Uterus (tissue), 4 donors: ENCODE results near the gene C11orf91. TPM values are rescaled to one million over a fixed set of nuclear protein-coding genes. Genes with fewer than 3 reads are reported as not detected.
A peak's percentile ranks its signal among the peaks of the same experiment; 100 is the strongest.

Source experiments
- DNase-seq, 2 donors: peaks; one replicate each; pipeline ENCODE4 v3.0.0-alpha.2; 2019 to 2020
- H3K27ac ChIP-seq, 2 donors: fragments of 200-600 bp; sonication (generic); 1 replicate in 1 of 2; 2 replicates in 1 of 2; pipeline ENCODE4 v1.5.1; 2016 to 2018
- H3K27me3 ChIP-seq, 2 donors: fragments of 200-600 bp; sonication (generic); one replicate each; pipeline ENCODE4 v1.5.1; 2018 to 2019; ENCODE audit warnings: control low read depth in 1 of 2
- H3K36me3 ChIP-seq, 2 donors: fragments of 200-600 bp; sonication (generic); one replicate each; pipeline ENCODE4 v1.5.1; 2019; ENCODE audit warnings: control low read depth in 1 of 2
- H3K4me1 ChIP-seq, 2 donors: fragments of 200-600 bp; sonication (generic); one replicate each; pipeline ENCODE4 v1.5.1; 2018 to 2019; ENCODE audit warnings: control low read depth in 1 of 2
- H3K4me3 ChIP-seq, 2 donors: fragments of 200-600 bp; sonication (generic); 1 replicate in 1 of 2; 2 replicates in 1 of 2; pipeline ENCODE4 v1.5.1; 2018 to 2019; ENCODE audit warnings: mild to moderate bottlenecking in 1 of 2
- H3K9me3 ChIP-seq, 2 donors: fragments of 200-600 bp; sonication (generic); one replicate each; pipeline ENCODE4 v1.5.1; 2019; ENCODE audit warnings: control low read depth in 1 of 2
- CTCF ChIP-seq, 4 experiments: fragments of 200-600 bp in 2 of 4; fragments of 450-650 bp in 2 of 4; sonication (generic) in 2 of 4; IDR thresholded peaks; one replicate each; pipeline ENCODE4 v1.5.1; 2016 to 2019; ENCODE audit warnings: antibody characterized with exemption in 4 of 4, mild to moderate bottlenecking in 2 of 4, moderate library complexity in 1 of 4
- POLR2A ChIP-seq, 2 donors: fragments of 450-650 bp; IDR thresholded peaks; one replicate each; pipeline ENCODE4 v1.6.1; 2016; ENCODE audit warnings: antibody characterized with exemption in 2 of 2, mild to moderate bottlenecking in 1 of 2, moderate library complexity in 1 of 2
- intact Hi-C: fragments of 100-400 bp; cut with DNase I; formaldehyde crosslinking; loops from one replicate; pipeline ENCODE4 v1.15.1; 2023; ENCODE audit warnings: low total_unique reads
- total RNA-seq, 4 donors: library from RNA; depleted of rRNA in 3 of 4; stranded (reverse); fragments of >200 nt in 3 of 4; gene quantifications; one replicate each; pipeline versions ENCODE4 v1.1.0 to v1.2.4, GENCODE V29; 2014 to 2023
- donor health status: DM: yes; HTN: yes; CAD: no.

Gene C11orf91
- total RNA-seq, 4 donors from 2014 or later, result not detected

- intact Hi-C loops, result no loop called here
- peak overlapping the region; percentile 10 to 29 for H3K27ac ChIP-seq
- H3K4me1 ChIP-seq, result no peaks in the 10 kb centered on the region
- no peaks in the 10 kb centered on the region for H3K36me3 ChIP-seq
- TF ChIP-seq CTCF (IDR thresholded peaks at IDR 0.05) (no peak), POLR2A (IDR thresholded peaks at IDR 0.05) (no peak)
- no peaks in the 10 kb centered on the region for H3K27me3 ChIP-seq
- H3K9me3 ChIP-seq, result no peaks in the 10 kb centered on the region
- DNase-seq, result no peak
- H3K4me3 ChIP-seq, result no peak overlapping the region
Observed at GRCh38 chr11:33652930-33653329, 47.7 kb downstream of the C11orf91 start.

GRCh38 chr11:33652431-33652830, 48.2 kb downstream of the C11orf91 start:
- Histone ChIP-seq H3K4me1 (no peaks in the 10 kb centered on the region), H3K27ac (peak overlapping the region; percentile 10 to 29), H3K27me3 (no peaks in the 10 kb centered on the region), H3K9me3 (no peaks in the 10 kb centered on the region), H3K4me3 (no peak overlapping the region), H3K36me3 (no peaks in the 10 kb centered on the region)
- intact Hi-C loops, result no loop called here
- no peak for TF ChIP-seq POLR2A (IDR thresholded peaks at IDR 0.05)
- TF ChIP-seq CTCF (IDR thresholded peaks at IDR 0.05), result no peak
- no peak for DNase-seq

GRCh38 chr11:33651990-33652389, 48.6 kb downstream of the C11orf91 start:
- Histone ChIP-seq H3K4me1 (no peaks in the 10 kb centered on the region), H3K27ac (peak overlapping the region; percentile 10 to 29), H3K36me3 (no peaks in the 10 kb centered on the region), H3K27me3 (no peaks in the 10 kb centered on the region), H3K9me3 (no peaks in the 10 kb centered on the region), H3K4me3 (no peak overlapping the region)
- TF ChIP-seq CTCF (IDR thresholded peaks at IDR 0.05), result no peak
- no peak for TF ChIP-seq POLR2A (IDR thresholded peaks at IDR 0.05)
- no peak for DNase-seq
- intact Hi-C loops, result no loop called here

- no peaks in the 10 kb centered on the region for H3K9me3 ChIP-seq
Observed at GRCh38 chr11:33651555-33651954, 49.1 kb downstream of the C11orf91 start.

GRCh38 chr11:33649944-33650343, 50.7 kb downstream of the C11orf91 start:
- intact Hi-C loops, result no loop called here
- no peak overlapping the region for H3K27ac ChIP-seq
- TF ChIP-seq POLR2A (IDR thresholded peaks at IDR 0.05), result no peak
- TF ChIP-seq CTCF (IDR thresholded peaks at IDR 0.05), result no peak
- no peaks in the 10 kb centered on the region for H3K4me1 ChIP-seq
- no peaks in the 10 kb centered on the region for H3K27me3 ChIP-seq
- no peaks in the 10 kb centered on the region for H3K36me3 ChIP-seq
- no peak overlapping the region for H3K4me3 ChIP-seq
- DNase-seq, result no peak
- H3K9me3 ChIP-seq, result no peaks in the 10 kb centered on the region

More at GRCh38 chr11:33651555-33651954, 49.1 kb downstream of the C11orf91 start:
- Histone ChIP-seq H3K4me1 (no peaks in the 10 kb centered on the region), H3K27ac (no peak overlapping the region), H3K4me3 (no peak overlapping the region), H3K36me3 (no peaks in the 10 kb centered on the region), H3K27me3 (no peaks in the 10 kb centered on the region)
- TF ChIP-seq CTCF (IDR thresholded peaks at IDR 0.05), result no peak
- TF ChIP-seq POLR2A (IDR thresholded peaks at IDR 0.05), result no peak
- intact Hi-C loops, result no loop called here
- no peak for DNase-seq

Other genes with a start within 250 kb of the C11orf91 start
- 100 to 1,000 TPM; 221 to 621 (median 300) TPM for gene CD59, start 35.6 kb upstream of the C11orf91 start, total RNA-seq
- 10 to 100 TPM; 12.0 to 92.7 (median 47.8) TPM for gene FBXO3, start 73.7 kb upstream of the C11orf91 start, total RNA-seq
- 10 to 100 TPM; 22.4 to 45.2 (median 29.9) TPM for gene LMO2, start 191.2 kb upstream of the C11orf91 start, total RNA-seq